HEK293 (cell line): ENCODE measurements around the gene DBF4B.

Experiments used
- GLI4 ChIP-seq: fragments of 450-650 bp; formaldehyde crosslinking; IDR thresholded peaks from 2 replicates; pipeline ENCODE4 v1.5.1; 2016; ENCODE audit warnings: missing biosample characterization, missing genetic modification characterization
- KLF1 ChIP-seq: fragments of 450-650 bp; formaldehyde crosslinking; IDR thresholded peaks from 2 replicates; pipeline ENCODE4 v1.5.1; 2016; ENCODE audit warnings: missing biosample characterization, missing genetic modification characterization
- YY1 ChIP-seq: fragments of 450-650 bp; formaldehyde crosslinking; IDR thresholded peaks from 2 replicates; pipeline ENCODE4 v1.5.1; 2018; ENCODE audit warnings: missing biosample characterization, missing genetic modification characterization
- ZNF350 ChIP-seq: fragments of 450-650 bp; formaldehyde crosslinking; IDR thresholded peaks from 2 replicates; pipeline ENCODE4 v1.5.0; 2017; ENCODE audit warnings: missing biosample characterization, mild to moderate bottlenecking, missing genetic modification characterization
- ZNF610 ChIP-seq: fragments of 450-650 bp; formaldehyde crosslinking; IDR thresholded peaks from 2 replicates; pipeline ENCODE4 v1.5.1; 2016; ENCODE audit warnings: missing biosample characterization, missing genetic modification characterization, borderline replicate concordance
- TF ChIP-seq, protein P1 (sequence below): fragments of 450-650 bp; formaldehyde crosslinking; IDR thresholded peaks from 2 replicates; pipeline ENCODE4 v1.5.1; 2016; ENCODE audit warnings: missing biosample characterization, missing genetic modification characterization
- TF ChIP-seq, protein P2 (sequence below): fragments of 450-650 bp; formaldehyde crosslinking; IDR thresholded peaks from 2 replicates; pipeline ENCODE4 v1.5.1; 2016; ENCODE audit warnings: missing biosample characterization, missing genetic modification characterization
- TF ChIP-seq, protein P3 (sequence below): fragments of 450-650 bp; IDR thresholded peaks from 2 replicates; pipeline ENCODE4 v1.5.1; 2018; ENCODE audit warnings: missing biosample characterization, missing genetic modification characterization

DNA sequence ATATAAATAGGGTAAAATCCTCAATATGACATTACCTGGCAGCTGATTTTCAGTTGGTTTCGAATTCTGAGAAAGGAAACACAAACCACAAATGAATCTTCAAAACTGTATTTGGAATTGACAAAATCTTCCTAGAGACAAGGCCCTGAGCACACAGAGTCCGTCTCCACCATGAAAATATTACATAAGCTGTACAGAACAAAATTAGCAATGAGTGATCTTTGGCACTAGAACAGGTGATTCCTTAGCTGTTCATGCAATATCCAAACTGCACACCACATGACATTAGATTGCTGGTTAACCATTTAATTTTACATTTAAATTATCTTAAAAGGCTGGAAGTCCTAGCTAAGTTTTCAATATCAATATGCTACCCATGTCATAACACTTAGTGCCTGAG, 89.9 kb downstream of the DBF4B start:
- TF ChIP-seq YY1 (tag by site-specific recombination) (no peak), ZNF610 (no peak), GLI4 (tag by site-specific recombination) (no peak), KLF1 (tag by site-specific recombination) (no peak), ZNF350 (tag by site-specific recombination) (no peak)
- TF ChIP-seq, protein P1, sequence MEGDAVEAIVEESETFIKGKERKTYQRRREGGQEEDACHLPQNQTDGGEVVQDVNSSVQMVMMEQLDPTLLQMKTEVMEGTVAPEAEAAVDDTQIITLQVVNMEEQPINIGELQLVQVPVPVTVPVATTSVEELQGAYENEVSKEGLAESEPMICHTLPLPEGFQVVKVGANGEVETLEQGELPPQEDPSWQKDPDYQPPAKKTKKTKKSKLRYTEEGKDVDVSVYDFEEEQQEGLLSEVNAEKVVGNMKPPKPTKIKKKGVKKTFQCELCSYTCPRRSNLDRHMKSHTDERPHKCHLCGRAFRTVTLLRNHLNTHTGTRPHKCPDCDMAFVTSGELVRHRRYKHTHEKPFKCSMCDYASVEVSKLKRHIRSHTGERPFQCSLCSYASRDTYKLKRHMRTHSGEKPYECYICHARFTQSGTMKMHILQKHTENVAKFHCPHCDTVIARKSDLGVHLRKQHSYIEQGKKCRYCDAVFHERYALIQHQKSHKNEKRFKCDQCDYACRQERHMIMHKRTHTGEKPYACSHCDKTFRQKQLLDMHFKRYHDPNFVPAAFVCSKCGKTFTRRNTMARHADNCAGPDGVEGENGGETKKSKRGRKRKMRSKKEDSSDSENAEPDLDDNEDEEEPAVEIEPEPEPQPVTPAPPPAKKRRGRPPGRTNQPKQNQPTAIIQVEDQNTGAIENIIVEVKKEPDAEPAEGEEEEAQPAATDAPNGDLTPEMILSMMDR (tag by site-specific recombination), result no peak
- TF ChIP-seq, protein P2, sequence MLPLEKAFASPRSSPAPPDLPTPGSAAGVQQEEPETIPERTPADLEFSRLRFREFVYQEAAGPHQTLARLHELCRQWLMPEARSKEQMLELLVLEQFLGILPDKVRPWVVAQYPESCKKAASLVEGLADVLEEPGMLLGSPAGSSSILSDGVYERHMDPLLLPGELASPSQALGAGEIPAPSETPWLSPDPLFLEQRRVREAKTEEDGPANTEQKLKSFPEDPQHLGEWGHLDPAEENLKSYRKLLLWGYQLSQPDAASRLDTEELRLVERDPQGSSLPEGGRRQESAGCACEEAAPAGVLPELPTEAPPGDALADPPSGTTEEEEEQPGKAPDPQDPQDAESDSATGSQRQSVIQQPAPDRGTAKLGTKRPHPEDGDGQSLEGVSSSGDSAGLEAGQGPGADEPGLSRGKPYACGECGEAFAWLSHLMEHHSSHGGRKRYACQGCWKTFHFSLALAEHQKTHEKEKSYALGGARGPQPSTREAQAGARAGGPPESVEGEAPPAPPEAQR, result no peak
- TF ChIP-seq, protein P3, sequence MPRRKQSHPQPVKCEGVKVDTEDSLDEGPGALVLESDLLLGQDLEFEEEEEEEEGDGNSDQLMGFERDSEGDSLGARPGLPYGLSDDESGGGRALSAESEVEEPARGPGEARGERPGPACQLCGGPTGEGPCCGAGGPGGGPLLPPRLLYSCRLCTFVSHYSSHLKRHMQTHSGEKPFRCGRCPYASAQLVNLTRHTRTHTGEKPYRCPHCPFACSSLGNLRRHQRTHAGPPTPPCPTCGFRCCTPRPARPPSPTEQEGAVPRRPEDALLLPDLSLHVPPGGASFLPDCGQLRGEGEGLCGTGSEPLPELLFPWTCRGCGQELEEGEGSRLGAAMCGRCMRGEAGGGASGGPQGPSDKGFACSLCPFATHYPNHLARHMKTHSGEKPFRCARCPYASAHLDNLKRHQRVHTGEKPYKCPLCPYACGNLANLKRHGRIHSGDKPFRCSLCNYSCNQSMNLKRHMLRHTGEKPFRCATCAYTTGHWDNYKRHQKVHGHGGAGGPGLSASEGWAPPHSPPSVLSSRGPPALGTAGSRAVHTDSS, result no peak
